ENCODE measurements around the gene HELZ. TPM values are rescaled to one million over a fixed set of nuclear protein-coding genes. Genes with fewer than 3 reads are reported as not detected.
"Not testable (repeated sequence)": the region's sequence is repeated elsewhere in the genome, so short reads cannot be mapped to it uniquely, and the experiment has no call there.

The HELZ gene
- 65.8 and 70.4 TPM in 2 replicates for total RNA-seq

DNA sequence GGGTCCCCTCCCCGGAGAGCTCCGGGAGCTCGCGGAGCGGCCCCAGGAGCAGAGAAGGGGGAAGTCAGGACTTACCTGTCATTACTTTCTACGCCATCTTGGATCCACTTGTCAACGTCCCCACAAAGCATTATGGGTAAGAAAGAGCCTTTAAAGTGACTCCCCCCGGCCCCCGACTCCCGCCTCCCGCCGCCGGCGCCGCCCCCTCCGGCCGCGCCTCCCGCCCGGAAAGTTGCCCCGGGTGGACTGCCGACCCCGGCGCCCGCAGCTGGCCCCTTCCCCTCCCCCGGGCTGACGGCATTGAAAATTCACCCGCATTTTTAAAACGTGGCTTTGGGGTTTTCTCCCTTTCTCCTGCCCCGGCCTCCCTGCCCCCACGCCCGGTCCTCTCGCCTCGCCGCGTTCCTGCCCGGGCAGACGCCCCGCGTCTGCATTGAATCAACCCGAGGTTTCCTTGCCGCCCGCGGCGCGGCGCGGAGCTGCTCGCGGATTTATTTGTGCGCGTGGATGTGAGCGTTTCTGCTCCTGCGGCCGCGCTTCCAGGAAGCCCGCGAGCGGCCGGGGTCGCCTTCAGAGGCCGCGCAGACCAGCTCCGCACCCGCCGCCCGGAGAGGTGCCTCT is at the start of gene HELZ:
TSS of gene HELZ (minus strand) at position 124 of the 621 bp plus-strand sequence. CDS start 26,392 bp downstream, outside the sequence.
- Mint-ChIP-seq H3K4me1 (ENCODE audit: low read depth) (peaks cover 45% of the 10 kb centered on the region), H3K27me3 (ENCODE audit: insufficient read depth) (peaks cover 4% of the 10 kb centered on the region), H3K9me3 (no peaks in the 10 kb centered on the region), H3K27ac (peak within 1 kb of the TSS; percentile 78), H3K36me3 (ENCODE audit: low read depth) (peaks cover 18% of the 10 kb centered on the region), H3K4me3 (peak within 1 kb of the TSS; percentile 89)
- peak; percentile 70 for DNase-seq (ENCODE audit: low spot score)
- intact Hi-C loops (cut with micrococcal nuclease) = loop anchor here (1.0 to 10.0 kb wide), 6 partner anchors 13 to 580 kb away; partner anchors contain the start of genes BPTF and NOL11

GRCh38 chr17:67293251-67294203 is 48.5 kb upstream of the HELZ start:
- Mint-ChIP-seq H3K4me3 (no peak overlapping the region), H3K36me3 (ENCODE audit: low read depth) (no peaks in the 10 kb centered on the region), H3K27ac (no peak overlapping the region), H3K4me1 (ENCODE audit: low read depth) (peaks cover 4% of the 10 kb centered on the region), H3K27me3 (ENCODE audit: insufficient read depth) (peaks cover 5% of the 10 kb centered on the region), H3K9me3 (no peaks in the 10 kb centered on the region)
- intact Hi-C loops (cut with micrococcal nuclease) = loop anchor here (1.0 kb wide), 2 partner anchors 48 to 72 kb away; partner anchors contain the start of gene HELZ
- DNase-seq (ENCODE audit: low spot score) = peak; percentile 54

DNA sequence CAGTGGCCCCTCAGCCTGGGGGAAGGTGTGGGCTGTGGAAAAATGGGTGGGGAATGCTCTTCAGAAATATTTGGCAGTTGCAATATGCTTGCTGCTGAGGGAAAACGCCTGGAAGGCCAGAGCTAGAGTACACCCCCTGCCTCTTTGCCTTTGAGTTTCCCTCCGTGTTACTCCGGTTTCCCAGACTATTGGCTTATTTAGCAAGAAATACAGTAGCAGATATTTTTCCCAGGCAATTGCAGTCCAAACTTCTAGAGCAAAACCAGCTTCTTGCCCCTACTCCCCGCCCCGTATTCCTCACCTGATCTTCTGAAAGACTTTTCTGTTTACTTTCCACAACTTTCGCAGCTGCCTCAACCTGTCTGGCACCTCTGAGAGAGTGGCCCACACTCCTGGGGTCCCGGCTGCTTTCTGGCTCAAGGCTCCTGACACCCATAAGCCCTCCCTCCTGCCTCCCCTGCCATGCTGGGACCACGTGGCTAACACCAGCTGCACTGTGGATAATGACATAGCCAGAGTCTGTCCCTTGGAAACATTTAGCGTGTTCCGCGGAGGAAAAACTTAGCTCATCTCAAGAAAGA is 45.8 kb upstream of the HELZ start:
- no peak for DNase-seq (ENCODE audit: low spot score)
- no peaks in the 10 kb centered on the region for H3K9me3 Mint-ChIP-seq
- H3K4me1 Mint-ChIP-seq (ENCODE audit: low read depth) = peaks cover 3% of the 10 kb centered on the region
- no peak overlapping the region for H3K27ac Mint-ChIP-seq
- intact Hi-C loops (cut with micrococcal nuclease) = no loop called here
- peaks cover 5% of the 10 kb centered on the region for H3K27me3 Mint-ChIP-seq (ENCODE audit: insufficient read depth)
- no peaks in the 10 kb centered on the region for H3K36me3 Mint-ChIP-seq (ENCODE audit: low read depth)
- H3K4me3 Mint-ChIP-seq = no peak overlapping the region

DNA sequence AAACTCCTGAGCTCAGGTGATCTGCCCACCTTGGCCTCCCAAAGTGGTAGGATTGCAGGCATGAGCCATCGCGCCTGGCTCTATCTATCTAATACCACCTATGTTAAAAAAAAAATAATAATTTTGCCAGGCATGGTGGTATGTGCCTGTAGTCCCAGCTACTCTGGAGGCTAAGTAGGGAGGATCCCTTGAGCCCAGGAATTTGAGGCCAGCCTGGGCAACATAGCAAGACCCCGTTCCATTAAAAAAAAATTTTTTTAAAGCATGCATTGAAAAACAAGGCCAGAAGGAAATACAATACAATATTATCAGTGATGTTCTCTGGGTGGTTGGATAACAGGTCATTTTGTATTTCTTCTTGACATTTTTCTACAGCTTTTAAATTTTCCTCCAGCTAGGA is 45.2 kb upstream of the HELZ start:
- Mint-ChIP-seq H3K9me3 (no peaks in the 10 kb centered on the region), H3K4me3 (no peak overlapping the region), H3K36me3 (ENCODE audit: low read depth) (no peaks in the 10 kb centered on the region), H3K4me1 (ENCODE audit: low read depth) (no peaks in the 10 kb centered on the region), H3K27ac (no peak overlapping the region), H3K27me3 (ENCODE audit: insufficient read depth) (peaks cover 5% of the 10 kb centered on the region)
- intact Hi-C loops (cut with micrococcal nuclease) = no loop called here
- no peak for DNase-seq (ENCODE audit: low spot score)

DNA sequence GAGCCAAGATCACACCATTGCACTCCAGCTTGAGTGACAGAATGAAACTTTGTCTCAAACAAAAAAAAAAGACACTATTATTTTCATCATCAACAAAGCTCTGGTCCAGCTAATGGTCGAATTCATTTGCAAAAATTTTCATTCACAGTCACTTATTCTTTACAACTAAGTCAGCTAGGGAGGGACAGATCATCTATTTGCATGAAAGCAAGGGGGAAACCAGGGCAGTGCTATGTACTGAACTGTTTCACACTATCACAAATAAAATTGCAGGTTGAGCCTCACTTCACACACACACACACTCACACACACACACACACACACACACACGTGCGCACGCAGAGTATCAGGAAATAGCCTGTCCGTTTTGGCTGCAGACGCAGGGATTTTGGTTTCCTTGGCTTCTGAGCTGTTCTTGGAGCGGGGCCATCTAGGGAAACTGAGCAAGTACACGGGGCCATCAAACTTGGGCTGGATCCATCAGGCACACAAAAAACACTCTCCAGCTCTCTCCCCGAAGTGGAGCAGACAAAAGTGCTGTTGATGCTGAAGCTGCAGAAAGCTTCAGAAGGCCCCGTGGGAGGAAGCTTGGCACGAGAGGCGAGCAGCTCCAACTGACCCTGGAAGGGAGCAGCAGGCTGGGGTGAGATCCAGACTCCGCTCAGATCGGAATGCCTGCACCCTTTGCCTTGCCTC is 44.3 kb upstream of the HELZ start:
- Mint-ChIP-seq H3K9me3 (no peaks in the 10 kb centered on the region), H3K27ac (no peak overlapping the region), H3K4me3 (no peak overlapping the region), H3K4me1 (ENCODE audit: low read depth) (no peaks in the 10 kb centered on the region), H3K27me3 (ENCODE audit: insufficient read depth) (peaks cover 5% of the 10 kb centered on the region), H3K36me3 (ENCODE audit: low read depth) (no peaks in the 10 kb centered on the region)
- intact Hi-C loops (cut with micrococcal nuclease) = no loop called here
- no peak for DNase-seq (ENCODE audit: low spot score)

GRCh38 chr17:67286826-67287225 is 41.8 kb upstream of the HELZ start:
- H3K36me3 Mint-ChIP-seq (ENCODE audit: low read depth); H3K4me3 Mint-ChIP-seq; intact Hi-C loops (cut with micrococcal nuclease); H3K4me1 Mint-ChIP-seq (ENCODE audit: low read depth); DNase-seq (ENCODE audit: low spot score); H3K27ac Mint-ChIP-seq; H3K9me3 Mint-ChIP-seq; H3K27me3 Mint-ChIP-seq (ENCODE audit: insufficient read depth): not testable (repeated sequence)

- no peak overlapping the region for H3K27ac Mint-ChIP-seq
- no peak overlapping the region for H3K4me3 Mint-ChIP-seq
- H3K27me3 Mint-ChIP-seq (ENCODE audit: insufficient read depth) = peaks cover 6% of the 10 kb centered on the region
- H3K36me3 Mint-ChIP-seq (ENCODE audit: low read depth) = no peaks in the 10 kb centered on the region
- no peak for DNase-seq (ENCODE audit: low spot score)
- H3K9me3 Mint-ChIP-seq = no peaks in the 10 kb centered on the region
- intact Hi-C loops (cut with micrococcal nuclease) = no loop called here
- no peaks in the 10 kb centered on the region for H3K4me1 Mint-ChIP-seq (ENCODE audit: low read depth)
Observed at GRCh38 chr17:67285360-67285759, 40.4 kb upstream of the HELZ start.

DNA sequence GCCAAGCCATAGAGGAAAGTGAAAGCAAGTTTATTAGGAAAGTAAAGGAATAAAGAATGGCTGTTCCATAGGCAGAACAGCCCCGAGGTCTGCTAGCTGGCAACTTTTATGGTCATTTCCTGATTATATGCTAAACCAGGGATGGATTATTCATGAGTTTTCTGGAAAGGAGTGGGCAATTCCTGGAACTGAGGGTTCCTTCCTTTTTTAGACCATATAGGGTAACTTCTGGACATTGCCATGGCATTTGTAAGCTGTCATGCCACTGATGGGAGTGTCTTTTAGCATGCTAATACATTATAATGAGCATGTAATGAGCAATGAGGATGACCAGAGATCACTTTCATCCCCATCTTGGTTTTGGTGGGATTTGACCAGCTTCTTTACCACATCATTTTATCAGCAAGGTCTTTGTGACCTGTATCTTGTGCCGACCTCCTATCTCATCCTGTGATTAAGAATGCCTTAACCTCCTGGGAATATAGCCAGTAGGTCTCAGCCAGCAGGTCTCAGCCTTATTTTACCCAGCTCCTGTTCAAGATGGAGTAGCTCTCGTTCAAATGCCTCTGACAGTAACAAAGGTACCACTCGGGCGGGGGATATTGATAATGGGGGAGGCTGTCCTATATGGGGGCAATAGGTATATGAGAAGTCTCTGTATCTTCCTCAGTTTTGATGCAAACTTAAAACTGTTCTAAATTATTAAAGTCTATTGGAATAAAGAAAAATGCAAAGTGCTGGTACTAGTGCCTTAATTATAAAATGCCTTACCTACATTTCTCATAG is 38.9 kb upstream of the HELZ start:
- Mint-ChIP-seq H3K9me3 (no peaks in the 10 kb centered on the region), H3K4me1 (ENCODE audit: low read depth) (no peaks in the 10 kb centered on the region), H3K4me3 (no peak overlapping the region), H3K36me3 (ENCODE audit: low read depth) (no peaks in the 10 kb centered on the region), H3K27me3 (ENCODE audit: insufficient read depth) (peaks cover 1% of the 10 kb centered on the region), H3K27ac (no peak overlapping the region)
- intact Hi-C loops (cut with micrococcal nuclease) = no loop called here
- DNase-seq (ENCODE audit: low spot score) = no peak

GRCh38 chr17:67281743-67282142 is 36.7 kb upstream of the HELZ start:
- DNase-seq (ENCODE audit: low spot score) = no peak
- no peaks in the 10 kb centered on the region for H3K36me3 Mint-ChIP-seq (ENCODE audit: low read depth)
- H3K27me3 Mint-ChIP-seq (ENCODE audit: insufficient read depth) = peaks cover 1% of the 10 kb centered on the region
- H3K4me1 Mint-ChIP-seq (ENCODE audit: low read depth) = no peaks in the 10 kb centered on the region
- intact Hi-C loops (cut with micrococcal nuclease) = no loop called here
- no peaks in the 10 kb centered on the region for H3K9me3 Mint-ChIP-seq
- H3K27ac Mint-ChIP-seq = no peak overlapping the region
- H3K4me3 Mint-ChIP-seq = no peak overlapping the region

DNA sequence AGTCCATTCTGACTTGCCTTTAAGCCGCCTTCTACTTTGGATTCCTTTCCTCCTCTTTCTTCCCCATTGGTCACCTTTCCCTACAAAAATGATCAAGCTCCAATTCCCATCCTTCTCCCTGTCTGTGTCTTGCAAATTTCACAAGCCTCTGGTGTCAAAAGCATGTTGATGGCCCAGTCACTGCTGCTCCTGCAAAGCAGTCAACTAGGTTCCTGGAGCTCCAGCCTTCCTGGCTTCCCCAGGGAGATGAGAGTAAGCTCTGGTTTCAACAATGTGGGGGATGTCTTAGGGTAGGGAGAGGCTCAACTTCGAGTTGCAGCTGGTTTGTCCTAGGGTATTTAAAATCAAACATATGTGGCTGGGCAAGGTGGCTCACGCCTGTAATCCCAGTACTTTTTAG is 36.1 kb upstream of the HELZ start:
- Mint-ChIP-seq H3K4me3 (no peak overlapping the region), H3K36me3 (ENCODE audit: low read depth) (no peaks in the 10 kb centered on the region), H3K27me3 (ENCODE audit: insufficient read depth) (peaks cover 1% of the 10 kb centered on the region), H3K4me1 (ENCODE audit: low read depth) (no peaks in the 10 kb centered on the region), H3K9me3 (no peaks in the 10 kb centered on the region), H3K27ac (no peak overlapping the region)
- intact Hi-C loops (cut with micrococcal nuclease) = no loop called here
- no peak for DNase-seq (ENCODE audit: low spot score)

DNA sequence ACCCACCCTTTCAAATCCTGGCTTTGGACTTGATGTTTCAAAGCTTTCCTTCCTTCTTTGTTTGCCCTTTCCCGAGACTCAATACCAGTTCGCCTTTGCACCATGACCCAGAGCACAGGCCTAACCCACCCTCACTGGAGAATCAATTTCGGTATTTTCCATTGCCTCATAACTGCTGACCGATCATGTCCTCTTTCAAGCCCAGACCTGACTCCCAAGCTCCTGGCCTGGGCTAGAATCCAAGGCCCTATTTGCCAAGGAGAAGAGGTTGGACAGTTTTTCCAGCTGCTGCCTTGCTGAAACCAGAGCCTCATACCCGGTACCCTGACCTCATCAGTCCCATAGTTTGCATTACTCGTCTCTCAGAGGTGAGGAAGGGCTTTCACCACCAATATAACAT is 35.3 kb upstream of the HELZ start:
- Mint-ChIP-seq H3K27me3 (ENCODE audit: insufficient read depth) (peaks cover 1% of the 10 kb centered on the region), H3K4me3 (no peak overlapping the region), H3K36me3 (ENCODE audit: low read depth) (no peaks in the 10 kb centered on the region), H3K4me1 (ENCODE audit: low read depth) (no peaks in the 10 kb centered on the region), H3K27ac (no peak overlapping the region), H3K9me3 (no peaks in the 10 kb centered on the region)
- intact Hi-C loops (cut with micrococcal nuclease) = no loop called here
- no peak for DNase-seq (ENCODE audit: low spot score)

DNA sequence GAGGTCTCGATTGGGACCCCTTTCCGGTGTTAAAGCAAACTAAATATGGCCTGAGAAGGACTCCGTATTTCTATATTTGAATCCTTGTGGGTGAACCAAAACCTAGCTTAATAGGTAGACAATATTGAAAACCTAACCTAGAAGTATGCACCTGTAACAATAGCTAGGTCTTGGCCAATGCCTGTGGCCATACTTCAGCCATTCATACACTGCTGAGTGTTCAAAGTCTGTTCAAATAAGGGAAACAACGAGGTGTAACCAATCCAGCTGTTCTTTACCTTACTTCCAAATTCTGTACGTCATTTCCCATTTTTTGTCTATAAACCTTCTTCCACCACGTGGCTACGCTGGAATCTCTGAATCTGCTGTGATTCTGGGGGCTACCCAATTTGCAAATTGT is 34.1 kb upstream of the HELZ start:
- no peaks in the 10 kb centered on the region for H3K4me1 Mint-ChIP-seq (ENCODE audit: low read depth)
- peaks cover 1% of the 10 kb centered on the region for H3K27me3 Mint-ChIP-seq (ENCODE audit: insufficient read depth)
- no peak overlapping the region for H3K27ac Mint-ChIP-seq
- DNase-seq (ENCODE audit: low spot score) = no peak
- H3K9me3 Mint-ChIP-seq = no peaks in the 10 kb centered on the region
- H3K36me3 Mint-ChIP-seq (ENCODE audit: low read depth) = no peaks in the 10 kb centered on the region
- intact Hi-C loops (cut with micrococcal nuclease) = no loop called here
- H3K4me3 Mint-ChIP-seq = no peak overlapping the region

All from activated T-helper 1 cell treated with anti-CD3 and anti-CD28 coated beads, Interleukin-12 subunit alpha, Interleukin-12 subunit beta, Interleukin-2, Interleukin-4 antibody, amounts not matched to agents 30 ng/mL and 10 ng/mL and 1 ng/mL, durations not matched to agents 14 hours and 24 hours and 36 hours (primary cell).